ENCODE data around the gene PLEKHA4. TPM values are rescaled to one million over a fixed set of nuclear protein-coding genes. Genes with fewer than 3 reads are reported as not detected.

The PLEKHA4 gene
- total and polyA plus RNA-seq, 9 of the 15 experiments (the other 6 are each of a cell fraction or from before 2014, with no cell fraction given), result 0.07 to 30.8 (median 11.4) TPM

DNA sequence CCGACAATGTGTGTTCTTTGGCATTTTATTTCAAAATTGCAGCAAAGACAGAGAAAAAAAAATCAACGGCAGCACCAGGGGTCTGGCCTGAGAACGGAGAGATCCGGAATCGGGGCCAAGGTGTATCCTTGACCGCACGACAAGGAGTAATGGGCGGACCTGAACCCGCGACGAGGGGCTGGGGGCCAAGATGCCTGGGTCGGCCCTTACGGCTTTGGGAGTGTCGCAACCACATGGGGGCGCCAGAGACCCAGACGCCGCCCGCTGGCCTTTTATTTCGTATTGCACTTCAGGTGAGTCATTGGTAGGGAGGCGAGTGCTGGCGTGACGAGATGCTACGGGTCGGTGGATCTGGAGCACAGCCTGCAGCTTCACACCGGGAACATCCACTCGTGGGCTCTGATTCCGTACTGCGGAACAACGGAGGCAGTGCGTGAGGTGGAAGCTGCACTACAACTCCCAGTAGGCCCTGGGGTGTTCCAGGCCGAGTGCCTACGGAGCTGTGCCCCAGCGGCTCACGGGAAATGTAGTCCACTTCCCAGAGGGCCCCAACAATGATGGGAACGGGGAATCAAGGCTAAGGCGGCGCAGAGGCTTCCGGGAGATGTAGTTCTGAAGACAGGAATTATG is 73.2 kb downstream of the PLEKHA4 start (continued):
- TF ChIP-seq, protein P1, sequence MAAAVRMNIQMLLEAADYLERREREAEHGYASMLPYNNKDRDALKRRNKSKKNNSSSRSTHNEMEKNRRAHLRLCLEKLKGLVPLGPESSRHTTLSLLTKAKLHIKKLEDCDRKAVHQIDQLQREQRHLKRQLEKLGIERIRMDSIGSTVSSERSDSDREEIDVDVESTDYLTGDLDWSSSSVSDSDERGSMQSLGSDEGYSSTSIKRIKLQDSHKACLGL (CRISPR knock-in tag; IDR thresholded peaks at IDR 0.05; ENCODE audit: borderline replicate concordance, poor library complexity, severe bottlenecking), result no peak
- TF ChIP-seq, protein P2, sequence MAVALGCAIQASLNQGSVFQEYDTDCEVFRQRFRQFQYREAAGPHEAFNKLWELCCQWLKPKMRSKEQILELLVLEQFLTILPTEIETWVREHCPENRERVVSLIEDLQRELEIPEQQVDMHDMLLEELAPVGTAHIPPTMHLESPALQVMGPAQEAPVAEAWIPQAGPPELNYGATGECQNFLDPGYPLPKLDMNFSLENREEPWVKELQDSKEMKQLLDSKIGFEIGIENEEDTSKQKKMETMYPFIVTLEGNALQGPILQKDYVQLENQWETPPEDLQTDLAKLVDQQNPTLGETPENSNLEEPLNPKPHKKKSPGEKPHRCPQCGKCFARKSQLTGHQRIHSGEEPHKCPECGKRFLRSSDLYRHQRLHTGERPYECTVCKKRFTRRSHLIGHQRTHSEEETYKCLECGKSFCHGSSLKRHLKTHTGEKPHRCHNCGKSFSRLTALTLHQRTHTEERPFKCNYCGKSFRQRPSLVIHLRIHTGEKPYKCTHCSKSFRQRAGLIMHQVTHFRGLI (CRISPR knock-in tag; IDR thresholded peaks at IDR 0.05), result no peak
- TF ChIP-seq, protein P3, sequence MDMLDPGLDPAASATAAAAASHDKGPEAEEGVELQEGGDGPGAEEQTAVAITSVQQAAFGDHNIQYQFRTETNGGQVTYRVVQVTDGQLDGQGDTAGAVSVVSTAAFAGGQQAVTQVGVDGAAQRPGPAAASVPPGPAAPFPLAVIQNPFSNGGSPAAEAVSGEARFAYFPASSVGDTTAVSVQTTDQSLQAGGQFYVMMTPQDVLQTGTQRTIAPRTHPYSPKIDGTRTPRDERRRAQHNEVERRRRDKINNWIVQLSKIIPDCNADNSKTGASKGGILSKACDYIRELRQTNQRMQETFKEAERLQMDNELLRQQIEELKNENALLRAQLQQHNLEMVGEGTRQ (CRISPR knock-in tag; IDR thresholded peaks at IDR 0.05), result no peak
- no peak for TF ChIP-seq CCAR2 (IDR thresholded peaks at IDR 0.05; ENCODE audit: low read depth, low read length)
- TF ChIP-seq, protein P4, sequence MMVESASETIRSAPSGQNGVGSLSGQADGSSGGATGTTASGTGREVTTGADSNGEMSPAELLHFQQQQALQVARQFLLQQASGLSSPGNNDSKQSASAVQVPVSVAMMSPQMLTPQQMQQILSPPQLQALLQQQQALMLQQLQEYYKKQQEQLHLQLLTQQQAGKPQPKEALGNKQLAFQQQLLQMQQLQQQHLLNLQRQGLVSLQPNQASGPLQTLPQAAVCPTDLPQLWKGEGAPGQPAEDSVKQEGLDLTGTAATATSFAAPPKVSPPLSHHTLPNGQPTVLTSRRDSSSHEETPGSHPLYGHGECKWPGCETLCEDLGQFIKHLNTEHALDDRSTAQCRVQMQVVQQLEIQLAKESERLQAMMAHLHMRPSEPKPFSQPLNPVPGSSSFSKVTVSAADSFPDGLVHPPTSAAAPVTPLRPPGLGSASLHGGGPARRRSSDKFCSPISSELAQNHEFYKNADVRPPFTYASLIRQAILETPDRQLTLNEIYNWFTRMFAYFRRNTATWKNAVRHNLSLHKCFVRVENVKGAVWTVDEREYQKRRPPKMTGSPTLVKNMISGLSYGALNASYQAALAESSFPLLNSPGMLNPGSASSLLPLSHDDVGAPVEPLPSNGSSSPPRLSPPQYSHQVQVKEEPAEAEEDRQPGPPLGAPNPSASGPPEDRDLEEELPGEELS (CRISPR knock-in tag; IDR thresholded peaks at IDR 0.05; ENCODE audit: borderline replicate concordance), result no peak
- peak; percentile 86 for TF ChIP-seq CXXC5 (CRISPR knock-in tag; IDR thresholded peaks at IDR 0.05)
- TF ChIP-seq, protein P5, sequence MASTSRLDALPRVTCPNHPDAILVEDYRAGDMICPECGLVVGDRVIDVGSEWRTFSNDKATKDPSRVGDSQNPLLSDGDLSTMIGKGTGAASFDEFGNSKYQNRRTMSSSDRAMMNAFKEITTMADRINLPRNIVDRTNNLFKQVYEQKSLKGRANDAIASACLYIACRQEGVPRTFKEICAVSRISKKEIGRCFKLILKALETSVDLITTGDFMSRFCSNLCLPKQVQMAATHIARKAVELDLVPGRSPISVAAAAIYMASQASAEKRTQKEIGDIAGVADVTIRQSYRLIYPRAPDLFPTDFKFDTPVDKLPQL (IDR thresholded peaks at IDR 0.05; ENCODE audit: extremely low read depth, insufficient read length), result no peak
- peak; percentile 68 for TF ChIP-seq ETV5 (CRISPR knock-in tag; IDR thresholded peaks at IDR 0.05; ENCODE audit: low read depth)
- TF ChIP-seq, protein P6, sequence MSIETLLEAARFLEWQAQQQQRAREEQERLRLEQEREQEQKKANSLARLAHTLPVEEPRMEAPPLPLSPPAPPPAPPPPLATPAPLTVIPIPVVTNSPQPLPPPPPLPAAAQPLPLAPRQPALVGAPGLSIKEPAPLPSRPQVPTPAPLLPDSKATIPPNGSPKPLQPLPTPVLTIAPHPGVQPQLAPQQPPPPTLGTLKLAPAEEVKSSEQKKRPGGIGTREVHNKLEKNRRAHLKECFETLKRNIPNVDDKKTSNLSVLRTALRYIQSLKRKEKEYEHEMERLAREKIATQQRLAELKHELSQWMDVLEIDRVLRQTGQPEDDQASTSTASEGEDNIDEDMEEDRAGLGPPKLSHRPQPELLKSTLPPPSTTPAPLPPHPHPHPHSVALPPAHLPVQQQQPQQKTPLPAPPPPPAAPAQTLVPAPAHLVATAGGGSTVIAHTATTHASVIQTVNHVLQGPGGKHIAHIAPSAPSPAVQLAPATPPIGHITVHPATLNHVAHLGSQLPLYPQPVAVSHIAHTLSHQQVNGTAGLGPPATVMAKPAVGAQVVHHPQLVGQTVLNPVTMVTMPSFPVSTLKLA (conservative IDR thresholded peaks at IDR 0.05), result peak; percentile 42 to 80; a peak in 3 of 4 replicates
- no peak for TF ChIP-seq ZBTB8A (IDR thresholded peaks at IDR 0.05; ENCODE audit: partially characterized antibody)
- TF ChIP-seq RBM39 (optimal IDR thresholded peaks at IDR 0.05; ENCODE audit: low read depth, low read length), result peak; percentile 71
- TF ChIP-seq MYNN (IDR thresholded peaks at IDR 0.05), result peak; percentile 67; the same call in 1 of the 2 replicates
- TF ChIP-seq MYNN (CRISPR knock-in tag; IDR thresholded peaks at IDR 0.05), result no peak
- no peak for TF ChIP-seq HDAC8 (tag; IDR thresholded peaks at IDR 0.05)
- TF ChIP-seq, protein P7, sequence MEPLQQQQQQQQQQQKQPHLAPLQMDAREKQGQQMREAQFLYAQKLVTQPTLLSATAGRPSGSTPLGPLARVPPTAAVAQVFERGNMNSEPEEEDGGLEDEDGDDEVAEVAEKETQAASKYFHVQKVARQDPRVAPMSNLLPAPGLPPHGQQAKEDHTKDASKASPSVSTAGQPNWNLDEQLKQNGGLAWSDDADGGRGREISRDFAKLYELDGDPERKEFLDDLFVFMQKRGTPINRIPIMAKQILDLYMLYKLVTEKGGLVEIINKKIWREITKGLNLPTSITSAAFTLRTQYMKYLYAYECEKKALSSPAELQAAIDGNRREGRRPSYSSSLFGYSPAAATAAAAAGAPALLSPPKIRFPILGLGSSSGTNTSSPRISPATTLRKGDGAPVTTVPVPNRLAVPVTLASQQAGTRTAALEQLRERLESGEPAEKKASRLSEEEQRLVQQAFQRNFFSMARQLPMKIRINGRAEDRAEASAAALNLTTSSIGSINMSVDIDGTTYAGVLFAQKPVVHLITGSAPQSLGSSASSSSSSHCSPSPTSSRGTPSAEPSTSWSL (CRISPR knock-in tag; IDR thresholded peaks at IDR 0.05; ENCODE audit: borderline replicate concordance), result no peak
- no peak; the same call in 1 of the 2 replicates for TF ChIP-seq KLF6 (CRISPR knock-in tag; IDR thresholded peaks at IDR 0.05; ENCODE audit: borderline replicate concordance)
- TF ChIP-seq TCFL5 (CRISPR knock-in tag; conservative IDR thresholded peaks at IDR 0.05), result peak; percentile 57; the same call in 1 of the 2 replicates
- TF ChIP-seq MAZ (CRISPR knock-in tag; conservative IDR thresholded peaks at IDR 0.05 in 1 of 2, IDR thresholded peaks at IDR 0.05 in 1 of 2), result peak; percentile 84 to 89
